Measurements from ENCODE around the gene DNASE1L3. TPM values are rescaled to one million over a fixed set of nuclear protein-coding genes. Genes with fewer than 3 reads are reported as not detected.

The DNASE1L3 gene, protein sequence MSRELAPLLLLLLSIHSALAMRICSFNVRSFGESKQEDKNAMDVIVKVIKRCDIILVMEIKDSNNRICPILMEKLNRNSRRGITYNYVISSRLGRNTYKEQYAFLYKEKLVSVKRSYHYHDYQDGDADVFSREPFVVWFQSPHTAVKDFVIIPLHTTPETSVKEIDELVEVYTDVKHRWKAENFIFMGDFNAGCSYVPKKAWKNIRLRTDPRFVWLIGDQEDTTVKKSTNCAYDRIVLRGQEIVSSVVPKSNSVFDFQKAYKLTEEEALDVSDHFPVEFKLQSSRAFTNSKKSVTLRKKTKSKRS
- total RNA-seq = not detected in 2 replicates

DNA sequence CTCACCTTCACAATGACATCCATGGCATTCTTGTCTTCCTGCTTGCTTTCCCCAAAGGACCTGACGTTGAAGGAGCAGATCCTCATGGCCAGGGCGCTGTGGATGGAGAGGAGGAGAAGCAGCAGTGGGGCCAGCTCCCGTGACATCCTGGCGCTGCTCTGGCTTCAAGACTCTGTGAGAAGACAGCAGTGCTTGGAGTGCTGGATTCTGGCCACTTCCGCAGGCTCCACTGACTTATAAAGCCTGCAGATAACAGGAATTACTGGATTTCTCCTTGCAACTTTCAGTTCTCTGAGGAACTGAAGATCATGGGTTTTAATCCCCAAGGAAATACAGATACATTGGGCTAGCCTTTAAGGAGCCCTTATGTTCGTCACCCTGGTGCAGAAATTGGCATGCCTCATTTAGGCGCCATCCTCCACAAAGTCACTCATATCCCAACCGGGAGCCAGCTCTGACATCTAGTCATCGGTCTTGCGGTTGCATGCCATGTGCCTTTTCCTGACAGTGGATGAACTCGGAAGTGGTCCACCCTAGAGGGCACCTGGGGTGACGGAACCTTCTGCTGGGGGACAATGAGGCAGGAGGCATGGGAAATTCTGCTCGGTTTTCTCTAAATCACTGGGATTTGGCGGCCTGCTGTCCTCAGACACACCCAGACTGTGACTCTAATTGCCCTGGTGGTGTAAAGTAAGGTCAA is at the start of gene DNASE1L3:
DNASE1L3 (minus strand) TSS at position 212 of the 700 bp plus-strand sequence; CDS start at position 146, 66 bp downstream.

DNA sequence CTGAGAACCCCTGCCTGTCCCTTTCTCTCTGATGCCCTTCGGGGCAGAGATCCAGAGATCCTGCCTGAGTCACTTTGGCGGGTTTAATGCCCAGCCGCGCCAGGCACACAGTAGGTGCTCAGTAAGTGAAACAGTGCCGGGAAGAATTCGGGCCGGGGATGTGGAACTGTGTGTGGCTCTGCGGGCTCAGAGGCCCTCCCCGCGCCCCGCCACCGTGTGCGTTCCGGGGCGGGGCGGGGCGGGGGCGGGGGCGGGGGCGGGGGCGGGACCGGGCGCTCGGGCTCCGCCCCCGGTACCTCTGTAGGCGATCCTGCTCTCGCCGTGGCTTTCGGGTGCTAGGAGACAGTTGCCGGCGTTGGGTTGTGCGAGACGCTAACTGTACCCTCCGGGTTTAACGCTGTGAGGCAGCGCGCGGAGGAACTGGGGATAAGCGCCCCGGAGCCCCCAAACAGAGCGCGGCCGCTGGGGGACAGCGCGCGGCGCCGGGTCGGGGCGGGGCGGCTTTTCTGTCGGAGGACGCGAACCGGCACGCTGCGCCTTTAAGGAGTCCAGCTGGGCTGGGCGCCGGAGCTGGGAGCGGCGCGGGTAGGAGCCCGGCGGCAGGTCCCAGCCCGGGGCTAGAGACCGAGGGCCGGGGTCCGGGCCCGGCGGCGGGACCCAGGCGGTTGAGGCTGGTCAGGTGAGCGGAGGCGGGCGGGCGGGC is 26.6 kb upstream of the DNASE1L3 start, which contains the start of gene ABHD6:
ABHD6 (plus strand) TSS at position 555 of the 703 bp plus-strand sequence. CDS start 18,795 bp downstream, outside the sequence.

Other genes with a start within 250 kb of the DNASE1L3 start
- 397 and 620 TPM in 2 replicates for gene FLNB, start 202.6 kb downstream of the DNASE1L3 start, total RNA-seq
- gene ABHD6, start 26.8 kb upstream of the DNASE1L3 start, total RNA-seq = 4.6 and 4.9 TPM in 2 replicates
- 9.0 and 12.5 TPM in 2 replicates for gene RPP14, start 95.3 kb upstream of the DNASE1L3 start, total RNA-seq
- 3.2 and 11.3 TPM in 2 replicates for gene HTD2, start 95.5 kb upstream of the DNASE1L3 start, total RNA-seq
- 13.6 and 22.3 TPM in 2 replicates for gene PXK, start 121.9 kb upstream of the DNASE1L3 start, total RNA-seq
- 84.7 and 92.6 TPM in 2 replicates for gene PDHB, start 222.9 kb upstream of the DNASE1L3 start, total RNA-seq